Activated CD4-positive, alpha-beta T cell treated with anti-CD3 and anti-CD28 coated beads for 36 hours (primary cell): ENCODE measurements around the gene PACS1. TPM values are rescaled to one million over a fixed set of nuclear protein-coding genes. Genes with fewer than 3 reads are reported as not detected.

ENCODE experiments used
- ATAC-seq: fragments of 200-7000 bp; cut with Tn5 transposase; one replicate; pipeline ENCODE4 v1.10.0; 2021; ENCODE audit warnings: mild to moderate bottlenecking, moderate library complexity
- CTCF ChIA-PET: fragments of 350-600 bp; sonication (Branson Sonifier 250); formaldehyde crosslinking; loops from one replicate; lab custom pipeline; 2021; ENCODE audit warnings: antibody characterized with exemption; lab: Charles Lee
- POLR2A ChIA-PET: fragments of 350-600 bp; sonication (Branson Sonifier 250); formaldehyde crosslinking; loops from one replicate; lab custom pipeline; 2021; ENCODE audit warnings: antibody characterized with exemption, inconsistent platforms; lab: Charles Lee
- DNase-seq: peaks from one replicate; pipeline ENCODE4 v3.0.0-alpha.2; 2020
- H3K27ac Mint-ChIP-seq: one replicate; pipeline ENCODE4 v1.8.0; 2021; ENCODE audit warnings: mixed read lengths
- H3K27me3 Mint-ChIP-seq: one replicate; pipeline ENCODE4 v1.8.0; 2021; ENCODE audit warnings: mixed read lengths
- H3K36me3 Mint-ChIP-seq: one replicate; pipeline ENCODE4 v1.8.0; 2021; ENCODE audit warnings: low read depth, mixed read lengths
- H3K4me1 Mint-ChIP-seq: one replicate; pipeline ENCODE4 v1.8.0; 2021; ENCODE audit warnings: mixed read lengths
- H3K4me3 Mint-ChIP-seq: one replicate; pipeline ENCODE4 v1.8.0; 2021; ENCODE audit warnings: mild to moderate bottlenecking, moderate library complexity, mixed read lengths
- H3K9me3 Mint-ChIP-seq: one replicate; pipeline ENCODE4 v1.8.0; 2021; ENCODE audit warnings: low read depth, mixed read lengths
- intact Hi-C, 2 experiments: fragments of 100-400 bp; cut with DNase I in 1 of 2; cut with micrococcal nuclease in 1 of 2; formaldehyde crosslinking; loops; one replicate each; pipeline versions ENCODE4 v1.14.2 to v1.15.1; 2022 to 2024; cut with DNase I, micrococcal nuclease
- total RNA-seq, 2 experiments: library from RNA; stranded (reverse); gene quantifications; one replicate each; pipeline ENCODE4 v1.2.3, GENCODE V29; 2021

The PACS1 gene
- total RNA-seq, 2 experiments from 2014 or later, result 76.6 to 90.7 TPM

DNA sequence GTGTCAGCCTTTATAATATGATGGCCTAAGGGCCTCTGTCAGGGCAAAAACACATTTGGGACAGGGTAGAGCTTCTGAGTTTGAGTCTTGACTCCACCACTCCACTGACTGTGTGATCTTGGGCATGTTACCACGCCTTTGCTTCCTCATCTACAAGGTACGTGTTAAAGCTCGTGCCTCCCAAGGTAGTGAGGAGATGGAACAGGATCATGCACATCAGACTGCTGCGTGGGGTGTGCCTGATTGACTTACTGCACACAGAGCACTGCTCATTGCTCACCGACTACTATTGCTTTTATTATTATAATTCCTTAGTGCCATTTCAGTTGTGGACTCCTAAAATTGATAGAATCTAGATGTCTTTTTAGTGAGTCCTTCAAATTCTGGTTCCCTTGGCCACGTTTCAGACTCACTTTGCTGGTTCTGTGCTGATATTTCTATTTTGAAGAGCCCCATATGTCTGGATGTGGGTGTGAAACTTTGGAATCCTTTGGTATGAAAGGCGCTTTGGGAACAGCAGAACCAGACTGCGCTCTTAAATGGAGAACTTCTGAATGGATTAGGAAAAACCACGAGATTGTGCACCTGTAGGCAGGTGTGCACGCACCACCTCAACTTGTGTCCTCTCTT is 154.3 kb downstream of the PACS1 start:
- H3K27ac Mint-ChIP-seq, result no peak overlapping the region
- CTCF ChIA-PET, result interaction anchor here (1.2 kb wide), 1 partner anchor 61 kb away, joined by 4 read pairs; no protein-coding TSS in a partner anchor

DNA sequence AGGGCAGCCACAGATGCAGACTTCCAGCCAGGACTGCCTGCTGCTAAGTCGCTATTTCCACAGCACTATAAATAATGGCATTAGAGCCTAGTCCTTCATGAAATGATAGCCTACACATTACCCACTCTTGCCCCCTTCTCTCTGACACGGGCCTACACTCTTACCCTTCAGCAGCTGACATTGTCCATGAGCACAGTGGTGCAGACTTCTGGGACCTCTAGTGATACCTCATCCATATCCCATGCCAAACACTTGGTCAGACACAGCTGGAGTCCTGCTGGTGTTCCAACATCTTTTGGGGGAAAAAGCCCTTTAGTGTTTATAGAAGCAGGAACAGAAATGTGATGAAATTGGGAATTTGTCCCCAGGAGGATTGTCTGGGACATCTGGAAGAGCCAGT is 155.0 kb downstream of the PACS1 start:
- Mint-ChIP-seq H3K9me3 (no peaks in the 10 kb centered on the region), H3K27me3 (no peaks in the 10 kb centered on the region), H3K36me3 (peaks cover 25% of the 10 kb centered on the region), H3K4me1 (peaks cover 18% of the 10 kb centered on the region), H3K27ac (no peak overlapping the region), H3K4me3 (no peak overlapping the region)
- POLR2A ChIA-PET, result no interaction called here
- intact Hi-C loops, result no loop called here
- CTCF ChIA-PET, result interaction anchor here (0.6 to 1.5 kb wide), 3 partner anchors 11 to 61 kb away, joined by 4 to 9 read pairs (median 4); no protein-coding TSS in a partner anchor
- DNase-seq (no peak), ATAC-seq (no peak)

More for the DNA sequence above, 154.3 kb downstream of the PACS1 start:
- intact Hi-C loops, result loop anchor here in 1 of 2 experiments (5.0 kb wide), 1 partner anchor 103 kb away; no protein-coding TSS in a partner anchor
- no peaks in the 10 kb centered on the region for H3K27me3 Mint-ChIP-seq
- peaks cover 22% of the 10 kb centered on the region for H3K36me3 Mint-ChIP-seq
- ATAC-seq, result no peak
- no peak overlapping the region for H3K4me3 Mint-ChIP-seq
- no peaks in the 10 kb centered on the region for H3K9me3 Mint-ChIP-seq
- H3K4me1 Mint-ChIP-seq, result peaks cover 18% of the 10 kb centered on the region
- POLR2A ChIA-PET, result no interaction called here
- DNase-seq, result no peak

DNA sequence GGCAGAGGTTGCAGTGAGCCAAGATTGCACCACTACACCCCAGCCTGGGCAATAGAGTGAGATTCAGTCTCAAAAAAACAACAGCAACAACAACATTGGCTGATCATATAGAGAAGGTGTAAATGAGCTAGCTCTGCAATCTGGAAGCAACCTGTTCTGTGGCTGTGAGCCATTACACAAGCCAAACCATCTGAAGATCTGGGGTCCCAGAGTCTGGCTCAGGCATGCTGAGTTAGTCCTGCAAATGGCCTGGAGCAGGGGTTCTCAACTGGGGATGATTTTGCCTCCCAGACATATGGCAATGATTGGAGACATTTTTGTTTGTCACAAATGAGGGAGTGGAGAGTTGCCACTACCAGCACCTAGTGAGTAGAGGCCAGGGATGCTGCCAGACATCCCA is 156.0 kb downstream of the PACS1 start:
- intact Hi-C loops, result no loop called here
- Mint-ChIP-seq H3K27me3 (no peaks in the 10 kb centered on the region), H3K4me1 (peaks cover 18% of the 10 kb centered on the region), H3K27ac (peak overlapping the region; percentile 9), H3K4me3 (no peak overlapping the region), H3K9me3 (no peaks in the 10 kb centered on the region), H3K36me3 (peaks cover 23% of the 10 kb centered on the region)
- ChIA-PET POLR2A (no interaction called here), CTCF (interaction anchor here (1.5 kb wide), 1 partner anchor 56 kb away, joined by 9 read pairs; no protein-coding TSS in a partner anchor)
- ATAC-seq (no peak), DNase-seq (no peak)

DNA sequence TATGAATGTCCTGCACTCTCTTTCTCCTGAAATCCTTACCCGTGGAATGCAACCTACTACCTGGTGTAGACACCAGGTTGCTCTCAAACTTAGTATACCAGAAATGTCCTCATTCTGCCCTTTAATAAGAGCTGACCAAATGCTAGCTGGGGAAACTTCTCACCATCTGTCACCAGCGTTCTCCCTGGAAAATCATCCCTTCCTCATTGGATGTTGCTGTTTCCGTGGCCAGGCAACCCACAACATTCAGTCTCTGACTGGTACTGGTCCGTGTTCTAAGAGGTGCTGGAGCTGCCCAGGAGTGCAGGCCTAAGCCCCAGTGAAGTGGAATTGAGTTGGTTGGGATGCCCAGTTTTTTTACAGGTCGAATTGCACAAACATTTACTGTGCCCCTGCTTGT is 157.6 kb downstream of the PACS1 start:
- peaks cover 5% of the 10 kb centered on the region for H3K4me1 Mint-ChIP-seq
- H3K27me3 Mint-ChIP-seq, result no peaks in the 10 kb centered on the region
- DNase-seq (no peak), ATAC-seq (no peak)
- no peaks in the 10 kb centered on the region for H3K9me3 Mint-ChIP-seq
- H3K36me3 Mint-ChIP-seq, result peaks cover 21% of the 10 kb centered on the region
- CTCF ChIA-PET, result interaction anchor here (1.1 kb wide), 1 partner anchor 13 kb away, joined by 5 read pairs; no protein-coding TSS in a partner anchor
- intact Hi-C loops, result no loop called here
- POLR2A ChIA-PET, result interaction anchor here (0.6 kb wide), 1 partner anchor 99 kb away, joined by 4 read pairs; no protein-coding TSS in a partner anchor
- H3K27ac Mint-ChIP-seq, result no peak overlapping the region
- H3K4me3 Mint-ChIP-seq, result no peak overlapping the region

DNA sequence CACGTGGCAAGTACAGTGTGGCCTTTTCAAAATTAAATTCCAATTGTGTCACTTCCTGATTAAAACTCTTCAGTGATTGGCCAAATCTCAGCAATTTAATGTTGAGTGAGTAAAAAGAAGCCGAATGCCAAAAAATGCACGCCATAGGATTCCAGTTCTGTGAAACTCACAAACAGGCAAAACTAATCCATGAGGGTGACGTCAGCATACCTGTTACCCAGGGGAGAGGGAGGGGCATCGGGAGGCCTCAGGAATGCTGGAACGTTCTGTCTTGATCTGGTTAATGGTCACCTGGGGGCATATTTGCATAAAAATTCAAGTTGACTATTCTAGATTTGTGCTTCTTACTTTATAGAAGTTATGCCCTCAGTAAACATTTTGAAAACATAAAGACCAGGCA is 158.4 kb downstream of the PACS1 start:
- ChIA-PET CTCF (no interaction called here), POLR2A (no interaction called here)
- Mint-ChIP-seq H3K4me3 (no peak overlapping the region), H3K36me3 (peaks cover 28% of the 10 kb centered on the region), H3K27me3 (no peaks in the 10 kb centered on the region), H3K27ac (no peak overlapping the region), H3K9me3 (no peaks in the 10 kb centered on the region), H3K4me1 (peaks cover 4% of the 10 kb centered on the region)
- DNase-seq (no peak), ATAC-seq (no peak)
- intact Hi-C loops, result no loop called here

DNA sequence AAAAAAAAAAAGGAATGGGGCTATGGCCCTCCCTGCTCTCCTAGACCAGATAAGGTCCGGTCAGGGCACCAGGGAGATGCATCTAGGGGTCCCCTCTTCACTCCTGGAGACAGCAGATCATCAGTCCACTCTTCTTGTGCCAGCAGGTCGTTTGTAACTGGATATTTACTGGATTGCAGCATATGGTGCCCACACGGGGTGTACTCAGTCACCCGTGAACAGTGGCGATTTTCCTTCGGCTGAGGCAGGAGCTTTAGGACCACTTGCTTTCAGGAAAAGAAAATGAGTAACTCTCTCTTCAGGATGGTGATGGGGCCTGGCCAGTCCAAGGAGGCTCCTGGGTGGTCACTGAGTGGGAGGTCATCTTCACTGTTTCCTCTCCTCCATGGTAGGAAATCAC is 160.1 kb downstream of the PACS1 start:
- H3K4me3 Mint-ChIP-seq, result no peak overlapping the region
- H3K27me3 Mint-ChIP-seq, result no peaks in the 10 kb centered on the region
- peaks cover 4% of the 10 kb centered on the region for H3K4me1 Mint-ChIP-seq
- ATAC-seq (no peak), DNase-seq (no peak)
- H3K27ac Mint-ChIP-seq, result no peak overlapping the region
- ChIA-PET CTCF (interaction anchor here (0.7 kb wide), 1 partner anchor 228 kb away, joined by 3 read pairs; the partner anchor contains the start of gene BANF1), POLR2A (interaction anchor here (0.6 kb wide), 1 partner anchor 1340 kb away, joined by 3 read pairs; no protein-coding TSS in a partner anchor)
- intact Hi-C loops, result no loop called here
- H3K36me3 Mint-ChIP-seq, result peaks cover 37% of the 10 kb centered on the region
- no peaks in the 10 kb centered on the region for H3K9me3 Mint-ChIP-seq

DNA sequence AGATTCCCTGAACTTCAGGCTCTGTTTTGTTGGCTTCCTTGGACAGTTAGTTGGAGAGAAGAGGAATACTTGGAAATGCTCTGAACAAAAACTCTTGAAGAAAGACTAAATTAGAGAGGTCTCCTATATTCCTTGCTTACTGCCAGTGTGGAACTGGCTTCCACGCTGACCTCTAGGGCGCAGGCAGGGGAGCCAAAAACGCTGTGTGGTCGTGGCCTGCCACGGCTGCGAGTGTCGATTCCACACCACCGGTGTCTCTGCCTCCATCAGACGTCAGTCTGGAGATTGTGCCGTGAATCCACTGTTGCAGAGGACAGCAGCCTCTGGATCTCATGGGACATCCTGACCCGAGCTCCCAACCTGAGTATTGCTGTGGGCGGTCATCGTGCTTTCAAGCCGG is 160.9 kb downstream of the PACS1 start:
- intact Hi-C loops, result no loop called here
- Mint-ChIP-seq H3K27ac (no peak overlapping the region), H3K4me1 (peaks cover 3% of the 10 kb centered on the region), H3K27me3 (no peaks in the 10 kb centered on the region), H3K4me3 (no peak overlapping the region), H3K9me3 (no peaks in the 10 kb centered on the region), H3K36me3 (peaks cover 37% of the 10 kb centered on the region)
- no peak for DNase-seq
- no peak for ATAC-seq
- ChIA-PET CTCF (interaction anchor here (0.6 kb wide), 1 partner anchor 104 kb away, joined by 3 read pairs; no protein-coding TSS in a partner anchor), POLR2A (no interaction called here)

DNA sequence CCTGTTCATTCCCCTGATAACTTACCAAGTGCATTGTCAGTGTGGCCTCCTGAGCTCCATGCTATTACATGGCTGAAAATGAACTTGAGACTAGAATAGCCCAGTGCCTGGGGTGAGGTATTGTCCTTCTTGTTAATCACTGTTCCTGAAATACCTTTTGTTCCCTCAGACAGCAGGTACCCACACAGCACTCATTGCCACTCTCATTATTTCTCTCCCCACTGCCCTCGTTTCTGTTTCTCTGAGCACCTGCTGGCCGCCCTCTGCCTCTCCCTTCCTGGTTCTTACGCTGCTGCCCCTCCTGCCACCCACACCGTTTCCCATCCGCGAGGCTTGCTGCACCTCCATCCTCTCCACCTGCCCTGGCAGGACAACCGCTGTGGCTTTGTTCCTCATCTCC is 161.5 kb downstream of the PACS1 start:
- no peak for DNase-seq
- Mint-ChIP-seq H3K9me3 (no peaks in the 10 kb centered on the region), H3K4me1 (no peaks in the 10 kb centered on the region), H3K27me3 (no peaks in the 10 kb centered on the region), H3K4me3 (no peak overlapping the region), H3K36me3 (peaks cover 37% of the 10 kb centered on the region), H3K27ac (peak overlapping the region; percentile 2)
- ATAC-seq, result no peak
- intact Hi-C loops, result no loop called here
- POLR2A ChIA-PET, result no interaction called here
- CTCF ChIA-PET, result interaction anchor here (0.6 kb wide), 1 partner anchor 105 kb away, joined by 3 read pairs; no protein-coding TSS in a partner anchor

DNA sequence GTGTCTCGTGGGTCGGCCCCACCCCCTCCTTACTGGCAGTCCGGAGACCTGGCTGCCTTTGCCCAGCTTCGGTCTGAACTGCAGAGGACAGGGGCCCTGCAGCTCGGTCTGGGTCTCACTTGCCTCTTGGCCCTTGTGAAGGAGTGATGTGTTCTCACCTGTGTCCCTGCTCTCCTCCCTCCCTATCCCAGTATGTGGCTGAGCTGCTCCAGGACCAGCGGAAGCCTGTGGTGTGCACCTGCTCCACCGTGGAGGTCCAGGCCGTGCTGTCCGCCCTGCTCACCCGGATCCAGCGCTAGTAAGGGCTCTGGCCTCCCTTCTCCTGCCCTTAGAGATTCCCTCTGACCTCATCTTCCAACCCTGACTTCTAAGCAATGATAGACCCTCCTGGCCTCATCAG is 162.7 kb downstream of the PACS1 start:
- Mint-ChIP-seq H3K36me3 (peaks cover 37% of the 10 kb centered on the region), H3K27me3 (no peaks in the 10 kb centered on the region), H3K4me1 (no peaks in the 10 kb centered on the region), H3K4me3 (no peak overlapping the region), H3K9me3 (no peaks in the 10 kb centered on the region), H3K27ac (peak overlapping the region; percentile 29)
- DNase-seq (no peak), ATAC-seq (no peak)
- ChIA-PET POLR2A (no interaction called here), CTCF (no interaction called here)
- intact Hi-C loops, result no loop called here

DNA sequence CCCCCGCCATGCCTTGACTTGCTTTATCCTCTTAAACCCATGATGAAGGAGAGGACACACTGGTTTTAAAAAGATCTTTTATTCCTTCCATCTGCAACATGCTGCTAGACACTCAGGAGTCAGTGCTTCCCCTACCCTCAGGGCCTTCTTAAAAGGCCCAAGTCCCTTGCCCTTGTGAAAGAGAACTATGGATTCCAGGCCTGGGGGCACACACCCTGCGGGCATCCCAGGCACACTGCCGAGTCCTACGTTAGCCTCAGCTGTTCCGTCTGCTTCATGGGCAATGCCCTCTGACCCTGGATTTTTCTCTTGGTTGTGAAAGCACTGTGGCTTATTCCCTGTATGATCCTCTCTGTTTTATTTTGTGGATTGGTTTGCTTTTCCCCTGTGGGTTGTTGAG is 163.2 kb downstream of the PACS1 start:
- H3K36me3 Mint-ChIP-seq, result peaks cover 34% of the 10 kb centered on the region
- H3K27me3 Mint-ChIP-seq, result no peaks in the 10 kb centered on the region
- CTCF ChIA-PET, result interaction anchor here (0.6 kb wide), 1 partner anchor 54 kb away, joined by 3 read pairs; no protein-coding TSS in a partner anchor
- no peaks in the 10 kb centered on the region for H3K9me3 Mint-ChIP-seq
- no peaks in the 10 kb centered on the region for H3K4me1 Mint-ChIP-seq
- no peak for DNase-seq
- POLR2A ChIA-PET, result no interaction called here
- no peak overlapping the region for H3K4me3 Mint-ChIP-seq
- intact Hi-C loops, result no loop called here
- no peak overlapping the region for H3K27ac Mint-ChIP-seq
- no peak for ATAC-seq

DNA sequence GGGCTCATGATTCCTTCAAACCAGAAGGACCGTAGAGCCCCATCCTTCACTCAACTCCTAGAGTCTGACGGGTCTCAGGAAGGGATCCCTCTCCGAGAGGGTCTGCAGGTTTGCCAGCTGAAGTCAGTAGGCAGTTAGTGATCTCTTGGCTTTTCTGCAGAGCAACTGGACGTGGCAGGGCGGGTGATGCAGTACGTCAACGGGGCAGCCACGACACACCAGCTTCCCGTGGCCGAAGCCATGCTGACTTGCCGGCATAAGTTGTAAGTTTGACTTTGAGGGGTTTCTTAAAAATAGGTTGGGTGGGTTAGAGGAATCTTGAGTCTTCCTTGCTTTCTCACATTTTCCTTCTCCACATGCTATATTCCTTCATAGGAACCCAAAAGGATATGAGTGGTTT is 165.1 kb downstream of the PACS1 start:
- intact Hi-C loops, result no loop called here
- peaks cover 31% of the 10 kb centered on the region for H3K36me3 Mint-ChIP-seq

DNA sequence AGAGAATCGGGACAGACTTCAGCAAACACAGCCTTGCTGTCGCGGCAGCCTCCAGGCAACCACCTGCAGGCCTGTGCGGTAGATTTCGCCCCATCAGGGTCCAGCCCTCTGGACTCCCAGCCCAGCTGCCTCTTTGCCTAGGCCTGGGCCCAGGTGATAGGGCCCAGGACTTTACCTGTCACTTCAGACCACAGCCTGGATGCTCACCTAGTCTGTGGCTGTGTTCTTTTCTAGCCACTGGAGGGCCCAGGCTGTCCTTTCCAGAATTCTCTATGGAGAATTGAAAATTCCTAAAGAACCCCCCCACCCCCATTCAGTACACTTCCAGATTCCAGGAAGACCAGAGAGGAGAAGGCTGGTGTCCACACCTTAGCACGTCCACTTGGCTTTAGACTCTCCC is 167.8 kb downstream of the PACS1 start:
- H3K4me1 Mint-ChIP-seq, result no peaks in the 10 kb centered on the region
- intact Hi-C loops, result no loop called here
- ChIA-PET POLR2A (no interaction called here), CTCF (interaction anchor here (0.7 kb wide), 1 partner anchor 16 kb away, joined by 3 read pairs; no protein-coding TSS in a partner anchor)
- DNase-seq (no peak), ATAC-seq (no peak)
- H3K4me3 Mint-ChIP-seq, result no peak overlapping the region
- H3K27me3 Mint-ChIP-seq, result no peaks in the 10 kb centered on the region
- H3K27ac Mint-ChIP-seq, result no peak overlapping the region
- H3K36me3 Mint-ChIP-seq, result peaks cover 20% of the 10 kb centered on the region
- no peaks in the 10 kb centered on the region for H3K9me3 Mint-ChIP-seq

More for the DNA sequence above, 165.1 kb downstream of the PACS1 start:
- Mint-ChIP-seq H3K4me1 (no peaks in the 10 kb centered on the region), H3K27me3 (no peaks in the 10 kb centered on the region), H3K9me3 (no peaks in the 10 kb centered on the region), H3K27ac (no peak overlapping the region), H3K4me3 (no peak overlapping the region)
- ChIA-PET CTCF (interaction anchor here (0.6 to 1.1 kb wide), 3 partner anchors 26 to 764 kb away, joined by 3 to 4 read pairs (median 3); no protein-coding TSS in a partner anchor), POLR2A (no interaction called here)
- DNase-seq (no peak), ATAC-seq (no peak)
